Calu3 (cell line): ENCODE measurements around the gene SMARCD3. TPM values are rescaled to one million over a fixed set of nuclear protein-coding genes. Genes with fewer than 3 reads are reported as not detected.

Source experiments
- BruUV-seq: library from RNA; stranded (reverse); fragments of 400-500 nt; replicated peaks from 2 replicates; lab custom pipeline; 2021; lab: Mats Ljungman, UMichigan
- CTCF ChIA-PET: fragments of 300-600 bp; sonication (Branson Sonifier 250); formaldehyde crosslinking; loops from one replicate; lab custom pipeline; 2022; ENCODE audit warnings: antibody characterized with exemption; lab: Charles Lee
- DNase-seq: peaks from one replicate; pipeline ENCODE4 v3.0.0; 2022
- H3K27ac Mint-ChIP-seq: one replicate; pipeline ENCODE4 v1.8.0; 2022; ENCODE audit warnings: mixed read lengths; ENCODE audit not compliant: unreplicated experiment
- H3K27me3 Mint-ChIP-seq: one replicate; pipeline ENCODE4 v1.8.0; 2022; ENCODE audit warnings: mixed read lengths; ENCODE audit not compliant: unreplicated experiment
- H3K36me3 Mint-ChIP-seq: one replicate; pipeline ENCODE4 v1.8.0; 2022; ENCODE audit warnings: mild to moderate bottlenecking, moderate library complexity, mixed read lengths; ENCODE audit not compliant: insufficient read depth, unreplicated experiment
- H3K4me1 Mint-ChIP-seq: one replicate; pipeline ENCODE4 v1.8.0; 2022; ENCODE audit warnings: mild to moderate bottlenecking, low read depth, mixed read lengths; ENCODE audit not compliant: unreplicated experiment
- H3K4me3 Mint-ChIP-seq: one replicate; pipeline ENCODE4 v1.8.0; 2022; ENCODE audit warnings: mild to moderate bottlenecking, low read depth, moderate library complexity, mixed read lengths; ENCODE audit not compliant: unreplicated experiment
- H3K9me3 Mint-ChIP-seq: one replicate; pipeline ENCODE4 v1.8.0; 2022; ENCODE audit warnings: low read depth, mixed read lengths; ENCODE audit not compliant: unreplicated experiment
- intact Hi-C: fragments of 100-400 bp; cut with micrococcal nuclease; formaldehyde crosslinking; loops from one replicate; pipeline ENCODE4 v1.10.0; 2022; ENCODE audit not compliant: unreplicated experiment
- total RNA-seq: library from RNA; stranded (reverse); gene quantifications from 2 replicates; pipeline ENCODE4 v1.2.3, GENCODE V29; 2022
- TF ChIP-seq, protein P1 (sequence below): fragments of 200-600 bp; IDR thresholded peaks from one replicate; pipeline ENCODE4 v1.8.0; 2022; ENCODE audit warnings: antibody characterized with exemption; ENCODE audit not compliant: unreplicated experiment

The SMARCD3 gene
- total RNA-seq, 1 experiment from 2014 or later, result 2.3 TPM

DNA sequence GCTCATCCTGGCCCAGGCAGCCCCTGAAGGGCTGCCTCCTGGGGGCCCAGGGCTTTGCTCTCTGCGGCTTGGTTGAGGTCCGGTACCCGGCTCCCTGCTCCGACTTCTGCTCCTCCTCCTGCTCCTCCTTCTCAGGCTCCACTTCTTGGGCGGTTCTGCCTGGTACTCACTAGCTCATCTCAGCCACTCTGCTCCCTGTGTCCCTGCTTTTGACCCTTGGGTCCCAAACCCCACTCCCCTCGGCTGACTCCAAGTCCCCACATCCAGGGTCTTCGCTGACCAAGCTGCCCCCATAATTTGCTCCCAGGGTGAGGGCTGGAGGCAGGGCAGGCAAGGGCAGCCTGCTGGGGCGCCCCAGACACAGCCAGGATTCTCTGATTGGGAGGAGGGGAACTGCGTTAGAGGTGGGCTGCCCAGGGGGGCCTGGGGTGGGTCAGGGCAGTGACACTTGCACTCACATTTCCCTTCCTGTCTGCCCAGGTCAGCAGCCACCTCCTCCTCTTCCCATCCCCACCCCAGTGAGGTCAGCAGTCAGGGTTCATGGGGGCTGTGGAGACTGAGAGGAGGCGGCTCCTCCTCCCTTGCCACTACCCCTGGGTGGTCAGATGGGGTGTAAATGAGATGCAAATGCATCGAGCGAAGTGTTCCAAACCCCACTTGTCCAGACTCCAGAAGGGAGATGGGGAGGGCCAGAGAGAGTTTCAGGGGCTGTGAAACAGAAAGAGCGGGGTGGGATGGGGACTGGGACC lies 2.2 kb downstream of the SMARCD3 start:
- Mint-ChIP-seq H3K27me3 (peaks cover 78% of the 10 kb centered on the region), H3K27ac (no peak overlapping the region), H3K4me3 (peak overlapping the region; percentile 25), H3K4me1 (peaks cover 28% of the 10 kb centered on the region), H3K36me3 (peaks cover 23% of the 10 kb centered on the region), H3K9me3 (no peaks in the 10 kb centered on the region)
- CTCF ChIA-PET, result no interaction called here
- BruUV-seq, result no TSS peak
- no peak for DNase-seq
- intact Hi-C loops, result loop anchor here (5.0 kb wide), 1 partner anchor 56 kb away; no protein-coding TSS in a partner anchor
- TF ChIP-seq, protein P1, sequence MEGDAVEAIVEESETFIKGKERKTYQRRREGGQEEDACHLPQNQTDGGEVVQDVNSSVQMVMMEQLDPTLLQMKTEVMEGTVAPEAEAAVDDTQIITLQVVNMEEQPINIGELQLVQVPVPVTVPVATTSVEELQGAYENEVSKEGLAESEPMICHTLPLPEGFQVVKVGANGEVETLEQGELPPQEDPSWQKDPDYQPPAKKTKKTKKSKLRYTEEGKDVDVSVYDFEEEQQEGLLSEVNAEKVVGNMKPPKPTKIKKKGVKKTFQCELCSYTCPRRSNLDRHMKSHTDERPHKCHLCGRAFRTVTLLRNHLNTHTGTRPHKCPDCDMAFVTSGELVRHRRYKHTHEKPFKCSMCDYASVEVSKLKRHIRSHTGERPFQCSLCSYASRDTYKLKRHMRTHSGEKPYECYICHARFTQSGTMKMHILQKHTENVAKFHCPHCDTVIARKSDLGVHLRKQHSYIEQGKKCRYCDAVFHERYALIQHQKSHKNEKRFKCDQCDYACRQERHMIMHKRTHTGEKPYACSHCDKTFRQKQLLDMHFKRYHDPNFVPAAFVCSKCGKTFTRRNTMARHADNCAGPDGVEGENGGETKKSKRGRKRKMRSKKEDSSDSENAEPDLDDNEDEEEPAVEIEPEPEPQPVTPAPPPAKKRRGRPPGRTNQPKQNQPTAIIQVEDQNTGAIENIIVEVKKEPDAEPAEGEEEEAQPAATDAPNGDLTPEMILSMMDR, result no peak

DNA sequence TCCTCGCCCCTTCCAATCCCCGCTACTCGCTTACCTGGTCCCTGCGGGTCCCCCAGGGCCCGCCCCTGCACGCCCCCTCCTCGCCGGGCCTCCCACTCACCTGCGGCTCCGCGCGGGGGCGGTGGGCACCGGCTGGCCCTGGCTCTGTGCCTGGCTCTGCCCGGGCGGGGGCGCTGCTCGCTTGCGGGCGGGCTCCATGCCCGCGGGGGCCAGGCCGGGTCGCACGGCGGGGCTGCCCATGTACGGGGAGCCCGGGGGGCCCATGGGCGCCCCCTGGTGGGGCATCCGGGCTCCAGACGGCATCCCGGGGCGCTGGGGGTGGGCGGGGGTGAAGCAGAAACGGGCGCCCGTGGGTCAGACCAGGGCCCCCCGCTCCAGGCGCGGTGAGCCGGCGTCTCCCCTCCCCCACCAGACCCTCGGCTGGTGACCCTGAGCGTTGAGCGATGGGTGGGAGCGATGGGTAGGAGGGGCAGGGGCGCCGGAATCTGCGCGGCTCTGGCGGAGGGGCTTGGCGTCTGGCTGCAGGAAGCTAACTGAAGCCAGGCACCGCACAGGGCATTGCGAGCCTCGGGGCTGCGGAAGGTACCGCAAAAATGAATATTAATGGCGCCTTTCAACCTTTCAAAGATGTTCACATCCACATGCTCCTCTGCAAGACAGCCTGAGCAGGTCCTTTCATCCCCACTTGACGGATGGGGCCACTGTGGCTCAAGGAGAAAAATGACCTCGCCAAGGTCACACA lies 3.0 kb downstream of the SMARCD3 start:
- no TSS peak for BruUV-seq
- TF ChIP-seq, protein P1, result peak; percentile 74

DNA sequence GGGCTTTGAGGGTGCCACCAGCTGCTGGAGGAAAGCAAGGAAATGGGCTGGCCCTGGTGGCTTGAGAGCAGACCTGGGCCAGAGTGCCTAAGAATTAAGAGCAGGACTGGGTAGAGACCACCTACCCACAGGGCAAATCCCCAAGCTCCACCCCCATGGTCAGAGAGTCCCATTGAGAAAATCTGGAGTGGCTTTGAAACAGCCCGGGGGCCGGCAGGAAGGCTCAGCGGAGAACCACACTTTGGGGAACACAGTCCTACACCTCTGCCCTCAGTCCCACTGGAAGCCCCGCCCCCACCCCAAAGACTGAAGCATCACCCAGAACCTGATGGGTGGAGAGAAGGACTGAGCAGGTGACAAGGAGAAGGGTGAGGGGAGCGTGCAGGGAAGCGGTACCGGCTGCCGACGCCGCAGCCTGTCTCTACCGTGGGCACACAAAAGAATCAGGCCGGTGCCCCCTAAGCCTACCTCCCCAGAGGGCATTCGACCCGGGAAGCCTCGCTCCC lies 3.6 kb downstream of the SMARCD3 start:
- BruUV-seq, result no TSS peak

More for the DNA sequence above, 3.0 kb downstream of the SMARCD3 start:
- peak; percentile 55 for DNase-seq
- H3K36me3 Mint-ChIP-seq, result peaks cover 18% of the 10 kb centered on the region
- H3K27ac Mint-ChIP-seq, result no peak overlapping the region
- peaks cover 24% of the 10 kb centered on the region for H3K4me1 Mint-ChIP-seq
- H3K9me3 Mint-ChIP-seq, result no peaks in the 10 kb centered on the region
- peak overlapping the region; percentile 25 for H3K4me3 Mint-ChIP-seq
- peaks cover 71% of the 10 kb centered on the region for H3K27me3 Mint-ChIP-seq
- CTCF ChIA-PET, result no interaction called here
- intact Hi-C loops, result loop anchor here (5.0 kb wide), 1 partner anchor 57 kb away; no protein-coding TSS in a partner anchor

More for the DNA sequence above, 3.6 kb downstream of the SMARCD3 start:
- Mint-ChIP-seq H3K27ac (no peak overlapping the region), H3K4me1 (peaks cover 19% of the 10 kb centered on the region), H3K36me3 (peaks cover 18% of the 10 kb centered on the region), H3K27me3 (peaks cover 65% of the 10 kb centered on the region), H3K4me3 (no peak overlapping the region), H3K9me3 (no peaks in the 10 kb centered on the region)
- TF ChIP-seq, protein P1, result no peak
- no peak for DNase-seq
- intact Hi-C loops, result loop anchor here (5.0 kb wide), 2 partner anchors 57 to 123 kb away; no protein-coding TSS in a partner anchor
- CTCF ChIA-PET, result interaction anchor here (1.0 to 2.6 kb wide), 3 partner anchors 12 to 76 kb away, joined by 3 to 14 read pairs (median 6); partner anchors contain the start of genes ABCF2 and CHPF2
